ENCODE data around the gene VPS37B. TPM values are rescaled to one million over a fixed set of nuclear protein-coding genes. Genes with fewer than 3 reads are reported as not detected.
"Not testable (repeated sequence)": the region's sequence is repeated elsewhere in the genome, so short reads cannot be mapped to it uniquely, and the experiment has no call there.

VPS37B gene
- total RNA-seq, 1 donor from 2014 or later, result 16.0 TPM

- intact Hi-C loops (cut with micrococcal nuclease), result loop anchor here (5.0 kb wide), 1 partner anchor 68 kb away; no protein-coding TSS in a partner anchor
These were observed 11.7 kb downstream of the VPS37B start for GRCh38 chr12:122884091-122884826.

GRCh38 chr12:122882908-122883558, 12.9 kb downstream of the VPS37B start:
- intact Hi-C loops (cut with micrococcal nuclease), result loop anchor here (5.0 kb wide), 1 partner anchor 69 kb away; no protein-coding TSS in a partner anchor

GRCh38 chr12:122880668-122881067, 15.3 kb downstream of the VPS37B start:
- intact Hi-C loops (cut with micrococcal nuclease), result loop anchor here (5.0 kb wide), 1 partner anchor 72 kb away; no protein-coding TSS in a partner anchor

GRCh38 chr12:122880155-122880667, 15.7 kb downstream of the VPS37B start:
- intact Hi-C loops (cut with micrococcal nuclease), result loop anchor here (5.0 kb wide), 1 partner anchor 72 kb away; no protein-coding TSS in a partner anchor

- intact Hi-C loops (cut with micrococcal nuclease), result no loop called here
These were observed 16.9 kb downstream of the VPS37B start for GRCh38 chr12:122878780-122879612.

- intact Hi-C loops (cut with micrococcal nuclease), result no loop called here
These were observed 19.2 kb downstream of the VPS37B start for GRCh38 chr12:122876731-122877130.

GRCh38 chr12:122876281-122876680, 19.6 kb downstream of the VPS37B start:
- intact Hi-C loops (cut with micrococcal nuclease), result not testable (repeated sequence)

- intact Hi-C loops (cut with micrococcal nuclease), result no loop called here
These were observed 20.2 kb downstream of the VPS37B start for GRCh38 chr12:122875590-122876220.

- intact Hi-C loops (cut with micrococcal nuclease), result no loop called here
These were observed 21.8 kb downstream of the VPS37B start for GRCh38 chr12:122874081-122874480.

- intact Hi-C loops (cut with micrococcal nuclease), result no loop called here
These were observed 22.4 kb downstream of the VPS37B start for GRCh38 chr12:122873540-122873939.

GRCh38 chr12:122872815-122873361, 23.0 kb downstream of the VPS37B start:
- intact Hi-C loops (cut with micrococcal nuclease), result no loop called here

- intact Hi-C loops (cut with micrococcal nuclease), result no loop called here
These were observed 23.8 kb downstream of the VPS37B start for GRCh38 chr12:122871851-122872780.

GRCh38 chr12:122870867-122871664, 24.9 kb downstream of the VPS37B start:
- intact Hi-C loops (cut with micrococcal nuclease), result no loop called here

GRCh38 chr12:122870163-122870842, 25.6 kb downstream of the VPS37B start:
- intact Hi-C loops (cut with micrococcal nuclease), result no loop called here

GRCh38 chr12:122869207-122869973, 26.5 kb downstream of the VPS37B start:
- intact Hi-C loops (cut with micrococcal nuclease), result no loop called here

GRCh38 chr12:122868471-122869177, 27.3 kb downstream of the VPS37B start:
- intact Hi-C loops (cut with micrococcal nuclease), result no loop called here
